WTC11 (cell line): ENCODE data around the gene PAX8. TPM values are rescaled to one million over a fixed set of nuclear protein-coding genes. Genes with fewer than 3 reads are reported as not detected.

Source experiments
- ATAC-seq: fragments of 200-7000 bp; cut with Tn5 transposase; 2 replicates; pipeline ENCODE4 v1.10.0; 2021; ENCODE audit warnings: mild to moderate bottlenecking, moderate library complexity
- CTCF ChIA-PET: fragments of 300-600 bp; sonication (Branson Sonifier 250); formaldehyde crosslinking; loops from one replicate; lab custom pipeline; 2021; ENCODE audit warnings: antibody characterized with exemption; lab: Charles Lee
- POLR2A ChIA-PET: fragments of 350-600 bp; sonication (Branson Sonifier 250); formaldehyde crosslinking; loops from one replicate; lab custom pipeline; 2021; ENCODE audit warnings: antibody characterized with exemption; lab: Charles Lee
- DNase-seq: peaks from one replicate; pipeline ENCODE4 v3.0.0; 2021; ENCODE audit warnings: low spot score
- H3K27ac Mint-ChIP-seq: 2 replicates; pipeline ENCODE4 v1.8.0; 2021; ENCODE audit warnings: mixed read lengths
- H3K27me3 Mint-ChIP-seq: 2 replicates; pipeline ENCODE4 v1.8.0; 2021; ENCODE audit warnings: low read depth, mild to moderate bottlenecking, moderate library complexity, mixed read lengths
- H3K36me3 Mint-ChIP-seq: 2 replicates; pipeline ENCODE4 v1.8.0; 2021; ENCODE audit warnings: mixed read lengths
- H3K4me1 Mint-ChIP-seq: 2 replicates; pipeline ENCODE4 v1.8.0; 2022; ENCODE audit warnings: mixed read lengths
- H3K4me3 Mint-ChIP-seq: 2 replicates; pipeline ENCODE4 v1.8.0; 2021; ENCODE audit warnings: mild to moderate bottlenecking, moderate library complexity, mixed read lengths
- H3K9me3 Mint-ChIP-seq: 2 replicates; pipeline ENCODE4 v1.8.0; 2021; ENCODE audit warnings: mixed read lengths
- ATF6 ChIP-seq: sonication (generic); formaldehyde crosslinking; IDR thresholded peaks from 2 replicates; pipeline ENCODE4 v1.8.1; 2023; ENCODE audit warnings: mild to moderate bottlenecking, missing genetic modification reagents
- CDX4 ChIP-seq: fragments of 250-450 bp; sonication (Bioruptor Pico); IDR thresholded peaks from 2 replicates; pipeline ENCODE4 v1.9.0; 2021; ENCODE audit warnings: moderate library complexity, mild to moderate bottlenecking, inconsistent platforms, borderline replicate concordance
- ESRRA ChIP-seq: sonication (generic); formaldehyde crosslinking; IDR thresholded peaks from 2 replicates; pipeline ENCODE4 v1.8.1; 2022; ENCODE audit warnings: mild to moderate bottlenecking, missing genetic modification reagents, borderline replicate concordance
- HMGXB4 ChIP-seq: sonication (generic); formaldehyde crosslinking; IDR thresholded peaks from 2 replicates; pipeline ENCODE4 v1.8.1; 2023; ENCODE audit warnings: mild to moderate bottlenecking, moderate library complexity, missing genetic modification reagents
- JUN ChIP-seq: sonication (generic); formaldehyde crosslinking; IDR thresholded peaks from 2 replicates; pipeline ENCODE4 v1.8.0; 2023; ENCODE audit warnings: mild to moderate bottlenecking, missing genetic modification reagents
- MXD4 ChIP-seq: fragments of 250-450 bp; sonication (Bioruptor Pico); IDR thresholded peaks from 2 replicates; pipeline ENCODE4 v1.8.0; 2021; ENCODE audit warnings: mild to moderate bottlenecking, moderate library complexity, borderline replicate concordance
- NFE2L1 ChIP-seq: sonication (generic); formaldehyde crosslinking; IDR thresholded peaks from 2 replicates; pipeline ENCODE4 v1.8.1; 2023; ENCODE audit warnings: missing genetic modification reagents
- NFYB ChIP-seq: sonication (generic); formaldehyde crosslinking; conservative IDR thresholded peaks from 2 replicates; pipeline ENCODE4 v1.8.0; 2022; ENCODE audit warnings: low read depth, missing genetic modification reagents
- RELA ChIP-seq: sonication (generic); formaldehyde crosslinking; IDR thresholded peaks from 2 replicates; pipeline ENCODE4 v1.8.1; 2022; ENCODE audit warnings: missing genetic modification reagents, mild to moderate bottlenecking, borderline replicate concordance
- RORB ChIP-seq: fragments of 250-450 bp; sonication (Bioruptor Pico); IDR thresholded peaks from 2 replicates; pipeline ENCODE4 v1.9.0; 2021; ENCODE audit warnings: mild to moderate bottlenecking
- SP1 ChIP-seq: sonication (generic); formaldehyde crosslinking; conservative IDR thresholded peaks from 2 replicates; pipeline ENCODE4 v1.8.1; 2022; ENCODE audit warnings: missing genetic modification reagents
- TCF7 ChIP-seq: sonication (generic); formaldehyde crosslinking; IDR thresholded peaks from 2 replicates; pipeline ENCODE4 v1.8.0; 2022; ENCODE audit warnings: mild to moderate bottlenecking, low read depth, missing genetic modification reagents, moderate library complexity
- TEAD1 ChIP-seq: sonication (generic); formaldehyde crosslinking; IDR thresholded peaks from 2 replicates; pipeline ENCODE4 v1.8.0; 2022; ENCODE audit warnings: mild to moderate bottlenecking, missing genetic modification reagents
- ZNF138 ChIP-seq: sonication (generic); formaldehyde crosslinking; conservative IDR thresholded peaks from 2 replicates; pipeline ENCODE4 v1.8.1; 2022; ENCODE audit warnings: mild to moderate bottlenecking, moderate library complexity, missing genetic modification reagents
- ZNF512 ChIP-seq: sonication (generic); formaldehyde crosslinking; IDR thresholded peaks from 2 replicates; pipeline ENCODE4 v1.8.1; 2022; ENCODE audit warnings: missing genetic modification reagents, borderline replicate concordance
- total RNA-seq: library from RNA; stranded (reverse); gene quantifications from 3 replicates; pipeline ENCODE4 v1.2.3, GENCODE V29; 2021
- TF ChIP-seq, protein P1 (sequence below): sonication (generic); formaldehyde crosslinking; IDR thresholded peaks from 2 replicates; pipeline ENCODE4 v1.8.0; 2023; ENCODE audit warnings: missing genetic modification reagents
- TF ChIP-seq, protein P2 (sequence below): fragments of 250-450 bp; sonication (Bioruptor Pico); conservative IDR thresholded peaks from 2 replicates; pipeline ENCODE4 v1.9.0; 2021; ENCODE audit warnings: mild to moderate bottlenecking
- TF ChIP-seq, protein P3 (sequence below): sonication (generic); formaldehyde crosslinking; IDR thresholded peaks from 2 replicates; pipeline ENCODE4 v1.8.0; 2023; ENCODE audit warnings: missing genetic modification reagents, mild to moderate bottlenecking, borderline replicate concordance

PAX8 gene
- total RNA-seq, 1 experiment from 2014 or later = 0.35 TPM

- Mint-ChIP-seq H3K27me3 (no peaks in the 10 kb centered on the region; the same call in 1 of the 2 replicates), H3K4me3 (no peak overlapping the region), H3K36me3 (no peaks in the 10 kb centered on the region), H3K27ac (no peak overlapping the region), H3K9me3 (no peaks in the 10 kb centered on the region), H3K4me1 (peaks cover 25% of the 10 kb centered on the region)
- ChIA-PET CTCF (no interaction called here), POLR2A (no interaction called here)
- DNase-seq (no peak), ATAC-seq (no peak)
- TF ChIP-seq SP1 = no peak
- TF ChIP-seq, protein P1, sequence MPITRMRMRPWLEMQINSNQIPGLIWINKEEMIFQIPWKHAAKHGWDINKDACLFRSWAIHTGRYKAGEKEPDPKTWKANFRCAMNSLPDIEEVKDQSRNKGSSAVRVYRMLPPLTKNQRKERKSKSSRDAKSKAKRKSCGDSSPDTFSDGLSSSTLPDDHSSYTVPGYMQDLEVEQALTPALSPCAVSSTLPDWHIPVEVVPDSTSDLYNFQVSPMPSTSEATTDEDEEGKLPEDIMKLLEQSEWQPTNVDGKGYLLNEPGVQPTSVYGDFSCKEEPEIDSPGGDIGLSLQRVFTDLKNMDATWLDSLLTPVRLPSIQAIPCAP (CRISPR knock-in tag) = no peak
- no peak for TF ChIP-seq HMGXB4 (CRISPR knock-in tag)
- TF ChIP-seq, protein P2, sequence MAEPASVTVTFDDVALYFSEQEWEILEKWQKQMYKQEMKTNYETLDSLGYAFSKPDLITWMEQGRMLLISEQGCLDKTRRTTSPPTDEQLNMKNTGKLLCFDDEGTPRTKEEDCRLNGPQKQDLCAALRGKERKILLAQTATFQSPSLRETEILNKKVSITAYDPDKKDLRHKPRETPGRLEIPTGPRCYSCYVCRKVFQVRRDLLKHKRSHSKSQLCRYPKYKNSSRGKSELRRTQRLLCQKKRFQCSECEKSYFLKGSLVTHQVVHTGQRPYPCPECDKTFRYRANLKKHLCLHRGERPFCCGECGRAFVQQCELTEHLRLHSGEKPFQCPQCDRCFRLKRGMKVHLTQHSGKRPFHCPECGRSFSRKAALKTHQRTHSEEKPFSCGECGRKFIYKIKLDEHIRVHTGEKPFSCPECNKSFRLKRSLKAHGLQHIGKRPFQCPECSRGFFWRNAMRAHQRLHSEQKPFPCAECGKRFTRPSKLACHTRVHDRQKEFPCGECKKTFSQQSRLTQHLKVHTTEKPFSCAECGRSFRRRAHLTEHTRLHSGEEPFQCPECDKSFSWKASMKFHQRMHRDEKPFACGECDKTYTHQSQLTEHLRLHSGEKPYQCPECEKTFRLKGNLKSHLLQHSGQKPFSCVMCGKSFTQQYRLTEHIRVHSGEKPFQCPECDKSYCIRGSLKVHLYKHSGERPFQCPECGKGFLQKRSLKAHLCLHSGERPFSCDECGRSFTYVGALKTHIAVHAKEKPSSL (CRISPR knock-in tag) = no peak
- no peak for TF ChIP-seq TCF7 (CRISPR knock-in tag)
- no peak for TF ChIP-seq RELA (CRISPR knock-in tag)
These were observed 54.9 kb downstream of the PAX8 start for GRCh38 chr2:113223813-113224212.

DNA sequence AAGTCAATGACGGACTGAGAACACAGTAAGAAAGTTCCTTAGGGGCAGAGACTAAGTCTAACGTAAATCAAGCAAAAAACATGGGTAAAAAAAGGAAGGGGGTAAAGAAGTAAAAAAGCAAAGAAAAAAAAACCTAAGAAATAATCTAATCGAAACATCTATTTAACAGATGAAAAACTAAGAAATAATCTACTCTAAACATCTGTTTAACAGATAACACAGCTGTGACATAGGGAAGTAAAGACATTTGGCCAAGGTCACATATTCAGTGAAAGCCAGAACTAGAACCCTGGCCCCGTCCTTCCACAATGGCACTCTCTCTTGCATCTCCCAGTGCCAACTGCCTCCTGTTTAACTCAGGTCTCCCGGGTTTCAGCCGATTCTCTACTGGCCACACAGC is 56.9 kb downstream of the PAX8 start:
- DNase-seq = no peak
- Mint-ChIP-seq H3K27ac (no peak overlapping the region), H3K27me3 (no peaks in the 10 kb centered on the region), H3K4me1 (peaks cover 36% of the 10 kb centered on the region), H3K9me3 (no peaks in the 10 kb centered on the region), H3K36me3 (no peaks in the 10 kb centered on the region), H3K4me3 (no peak overlapping the region)
- CTCF ChIA-PET = interaction anchor here (0.6 to 2.4 kb wide), 3 partner anchors 17 to 142 kb away, joined by 3 to 9 read pairs (median 8); no protein-coding TSS in a partner anchor
- no peak for ATAC-seq
- POLR2A ChIA-PET = no interaction called here
- TF ChIP-seq TEAD1 (no peak), JUN (no peak), MXD4 (no peak), ESRRA (CRISPR knock-in tag) (no peak), NFE2L1 (CRISPR knock-in tag) (no peak), ZNF512 (CRISPR knock-in tag) (no peak), RORB (CRISPR knock-in tag) (no peak), CDX4 (CRISPR knock-in tag) (no peak), ATF6 (CRISPR knock-in tag) (no peak), ZNF138 (CRISPR knock-in tag) (no peak), NFYB (CRISPR knock-in tag) (no peak)
- TF ChIP-seq, protein P3, sequence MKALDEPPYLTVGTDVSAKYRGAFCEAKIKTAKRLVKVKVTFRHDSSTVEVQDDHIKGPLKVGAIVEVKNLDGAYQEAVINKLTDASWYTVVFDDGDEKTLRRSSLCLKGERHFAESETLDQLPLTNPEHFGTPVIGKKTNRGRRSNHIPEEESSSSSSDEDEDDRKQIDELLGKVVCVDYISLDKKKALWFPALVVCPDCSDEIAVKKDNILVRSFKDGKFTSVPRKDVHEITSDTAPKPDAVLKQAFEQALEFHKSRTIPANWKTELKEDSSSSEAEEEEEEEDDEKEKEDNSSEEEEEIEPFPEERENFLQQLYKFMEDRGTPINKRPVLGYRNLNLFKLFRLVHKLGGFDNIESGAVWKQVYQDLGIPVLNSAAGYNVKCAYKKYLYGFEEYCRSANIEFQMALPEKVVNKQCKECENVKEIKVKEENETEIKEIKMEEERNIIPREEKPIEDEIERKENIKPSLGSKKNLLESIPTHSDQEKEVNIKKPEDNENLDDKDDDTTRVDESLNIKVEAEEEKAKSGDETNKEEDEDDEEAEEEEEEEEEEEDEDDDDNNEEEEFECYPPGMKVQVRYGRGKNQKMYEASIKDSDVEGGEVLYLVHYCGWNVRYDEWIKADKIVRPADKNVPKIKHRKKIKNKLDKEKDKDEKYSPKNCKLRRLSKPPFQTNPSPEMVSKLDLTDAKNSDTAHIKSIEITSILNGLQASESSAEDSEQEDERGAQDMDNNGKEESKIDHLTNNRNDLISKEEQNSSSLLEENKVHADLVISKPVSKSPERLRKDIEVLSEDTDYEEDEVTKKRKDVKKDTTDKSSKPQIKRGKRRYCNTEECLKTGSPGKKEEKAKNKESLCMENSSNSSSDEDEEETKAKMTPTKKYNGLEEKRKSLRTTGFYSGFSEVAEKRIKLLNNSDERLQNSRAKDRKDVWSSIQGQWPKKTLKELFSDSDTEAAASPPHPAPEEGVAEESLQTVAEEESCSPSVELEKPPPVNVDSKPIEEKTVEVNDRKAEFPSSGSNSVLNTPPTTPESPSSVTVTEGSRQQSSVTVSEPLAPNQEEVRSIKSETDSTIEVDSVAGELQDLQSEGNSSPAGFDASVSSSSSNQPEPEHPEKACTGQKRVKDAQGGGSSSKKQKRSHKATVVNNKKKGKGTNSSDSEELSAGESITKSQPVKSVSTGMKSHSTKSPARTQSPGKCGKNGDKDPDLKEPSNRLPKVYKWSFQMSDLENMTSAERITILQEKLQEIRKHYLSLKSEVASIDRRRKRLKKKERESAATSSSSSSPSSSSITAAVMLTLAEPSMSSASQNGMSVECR (CRISPR knock-in tag) = no peak
